Spinal cord (tissue), 10 donors: Measurements from ENCODE around the gene MFNG. TPM values are rescaled to one million over a fixed set of nuclear protein-coding genes. Genes with fewer than 3 reads are reported as not detected.

Experiments
- DNase-seq, 6 donors: peaks; one replicate each; pipeline versions ENCODE4 v3.0.0 to v3.0.0-alpha.2; 2013 to 2015; ENCODE audit warnings: low spot score in 6 of 6, low read depth in 4 of 6
- H3K27ac ChIP-seq: one replicate; pipeline ENCODE4 v1.5.1; 2013; ENCODE audit warnings: low read depth, low read length, control low read depth
- H3K27me3 ChIP-seq: one replicate; pipeline ENCODE4 v1.6.1; 2013; ENCODE audit warnings: low read length; ENCODE audit not compliant: control insufficient read depth, insufficient read depth
- H3K36me3 ChIP-seq: one replicate; pipeline ENCODE4 v1.6.1; 2013; ENCODE audit warnings: low read length; ENCODE audit not compliant: control insufficient read depth, insufficient read depth
- H3K4me1 ChIP-seq: one replicate; pipeline ENCODE4 v1.6.1; 2013; ENCODE audit warnings: low read length; ENCODE audit not compliant: control insufficient read depth, insufficient read depth
- H3K4me3 ChIP-seq: one replicate; pipeline ENCODE4 v1.5.1; 2013; ENCODE audit warnings: low read depth, low read length, control low read depth
- H3K9me3 ChIP-seq: one replicate; pipeline ENCODE4 v1.6.1; 2013; ENCODE audit warnings: low read length; ENCODE audit not compliant: control insufficient read depth, insufficient read depth
- WGBS: methylation state at CpG from one replicate; pipeline ENCODE4 v1.1.5; 2013; ENCODE audit warnings: missing lambda C conversion rate; ENCODE audit not compliant: insufficient coverage; 5-methylcytosine and 5-hydroxymethylcytosine counted together
- polyA plus RNA-seq, 2 donors: library from polyadenylated mRNA; unstranded; fragments of 120-200 nt; gene quantifications; one replicate each; pipeline ENCODE4 v1.2.1, GENCODE V29; 2013; ENCODE audit not compliant: insufficient read length in 2 of 2
- total RNA-seq, 2 donors: library from RNA; depleted of rRNA in 1 of 2; stranded (reverse); fragments of 120-200 nt in 1 of 2; fragments of >200 nt in 1 of 2; gene quantifications; one replicate each; pipeline versions ENCODE4 v1.2.3 to v1.2.4, GENCODE V29; 2013 to 2014
- donor health status: healthy.

Gene MFNG
- total and polyA plus RNA-seq, 4 donors: 3.6 to 12.6 (median 11.2) TPM

- peaks cover 61% of the 10 kb centered on the region for H3K4me1 ChIP-seq
- no peak overlapping the region for H3K4me3 ChIP-seq
- WGBS: 63% methylated on average over 8 of the region's 10 CpGs
These were observed 945 bp upstream of the MFNG start for GRCh38 chr22:37487129-37487528.

GRCh38 chr22:37485395-37486223 lies 575 bp downstream of the MFNG start:
- WGBS: 76% methylated on average over 25 of the region's 26 CpGs
- Histone ChIP-seq H3K4me1 (peaks cover 69% of the 10 kb centered on the region), H3K4me3 (peak overlapping the region; percentile 16), H3K9me3 (no peaks in the 10 kb centered on the region), H3K27ac (peak overlapping the region; percentile 40), H3K27me3 (no peaks in the 10 kb centered on the region), H3K36me3 (peaks cover 11% of the 10 kb centered on the region)
- DNase-seq: no peak

More at GRCh38 chr22:37487129-37487528, 945 bp upstream of the MFNG start:
- Histone ChIP-seq H3K27me3 (no peaks in the 10 kb centered on the region), H3K36me3 (peaks cover 21% of the 10 kb centered on the region), H3K27ac (no peak overlapping the region), H3K9me3 (no peaks in the 10 kb centered on the region)
- no peak for DNase-seq

- no peaks in the 10 kb centered on the region for H3K27me3 ChIP-seq
- H3K27ac ChIP-seq: peak overlapping the region; percentile 40
- peaks cover 2% of the 10 kb centered on the region for H3K36me3 ChIP-seq
- 74% methylated on average over 25 of the region's 39 CpGs for WGBS
- no peak for DNase-seq
- H3K4me3 ChIP-seq: peak overlapping the region; percentile 16
- H3K9me3 ChIP-seq: no peaks in the 10 kb centered on the region
- peaks cover 74% of the 10 kb centered on the region for H3K4me1 ChIP-seq
These were observed 1.4 kb downstream of the MFNG start for GRCh38 chr22:37484480-37485394.

GRCh38 chr22:37483050-37483449 lies 3.1 kb downstream of the MFNG start:
- Histone ChIP-seq H3K4me3 (no peak overlapping the region), H3K4me1 (peaks cover 71% of the 10 kb centered on the region), H3K27me3 (no peaks in the 10 kb centered on the region), H3K36me3 (peaks cover 4% of the 10 kb centered on the region), H3K9me3 (no peaks in the 10 kb centered on the region), H3K27ac (peak overlapping the region; percentile 29)
- 70% methylated on average over 12 of the region's 13 CpGs for WGBS
- DNase-seq: no peak

GRCh38 chr22:37482244-37482643 lies 3.9 kb downstream of the MFNG start:
- peaks cover 68% of the 10 kb centered on the region for H3K4me1 ChIP-seq
- DNase-seq: no peak
- H3K27me3 ChIP-seq: no peaks in the 10 kb centered on the region
- H3K4me3 ChIP-seq: no peak overlapping the region
- no peaks in the 10 kb centered on the region for H3K9me3 ChIP-seq
- peaks cover 4% of the 10 kb centered on the region for H3K36me3 ChIP-seq
- H3K27ac ChIP-seq: no peak overlapping the region
- WGBS: 79% methylated on average over 9 of the region's 9 CpGs

GRCh38 chr22:37481347-37481907 lies 4.8 kb downstream of the MFNG start:
- no peak overlapping the region for H3K27ac ChIP-seq
- WGBS: 69% methylated on average over 9 of the region's 12 CpGs

GRCh38 chr22:37480387-37481346 lies 5.5 kb downstream of the MFNG start:
- Histone ChIP-seq H3K36me3 (peaks cover 4% of the 10 kb centered on the region), H3K4me1 (peaks cover 52% of the 10 kb centered on the region), H3K9me3 (no peaks in the 10 kb centered on the region), H3K4me3 (no peak overlapping the region), H3K27me3 (no peaks in the 10 kb centered on the region), H3K27ac (no peak overlapping the region)
- DNase-seq: no peak
- WGBS: 79% methylated on average over 11 of the region's 17 CpGs

More at GRCh38 chr22:37481347-37481907, 4.8 kb downstream of the MFNG start:
- Histone ChIP-seq H3K36me3 (peaks cover 4% of the 10 kb centered on the region), H3K4me1 (peaks cover 60% of the 10 kb centered on the region), H3K27me3 (no peaks in the 10 kb centered on the region), H3K9me3 (no peaks in the 10 kb centered on the region), H3K4me3 (no peak overlapping the region)
- no peak for DNase-seq

- Histone ChIP-seq H3K4me3 (no peak overlapping the region), H3K9me3 (no peaks in the 10 kb centered on the region), H3K27ac (no peak overlapping the region), H3K4me1 (peaks cover 38% of the 10 kb centered on the region), H3K27me3 (no peaks in the 10 kb centered on the region), H3K36me3 (peaks cover 7% of the 10 kb centered on the region)
- 87% methylated on average over 14 of the region's 15 CpGs for WGBS
- no peak for DNase-seq
These were observed 7.0 kb downstream of the MFNG start for GRCh38 chr22:37479196-37479595.
